Gastrocnemius medialis (tissue), 4 donors: ENCODE measurements around the gene SCRT2.

Experiments used
- POLR2A ChIP-seq, 2 donors: fragments of 450-650 bp; IDR thresholded peaks; one replicate each; pipeline ENCODE4 v1.6.1; 2017; ENCODE audit warnings: antibody characterized with exemption in 2 of 2, mild to moderate bottlenecking in 2 of 2, moderate library complexity in 2 of 2
- TF ChIP-seq, protein P1 (sequence below), 5 experiments: fragments of 450-650 bp in 3 of 5; fragments of 200-600 bp in 2 of 5; sonication (generic) in 2 of 5; IDR thresholded peaks in 4 of 5; conservative IDR thresholded peaks in 1 of 5; 1 replicate in 4 of 5; 2 replicates in 1 of 5; pipeline ENCODE4 v1.5.1; 2016 to 2019; ENCODE audit warnings: antibody characterized with exemption in 5 of 5, mild to moderate bottlenecking in 3 of 5, moderate library complexity in 3 of 5

DNA sequence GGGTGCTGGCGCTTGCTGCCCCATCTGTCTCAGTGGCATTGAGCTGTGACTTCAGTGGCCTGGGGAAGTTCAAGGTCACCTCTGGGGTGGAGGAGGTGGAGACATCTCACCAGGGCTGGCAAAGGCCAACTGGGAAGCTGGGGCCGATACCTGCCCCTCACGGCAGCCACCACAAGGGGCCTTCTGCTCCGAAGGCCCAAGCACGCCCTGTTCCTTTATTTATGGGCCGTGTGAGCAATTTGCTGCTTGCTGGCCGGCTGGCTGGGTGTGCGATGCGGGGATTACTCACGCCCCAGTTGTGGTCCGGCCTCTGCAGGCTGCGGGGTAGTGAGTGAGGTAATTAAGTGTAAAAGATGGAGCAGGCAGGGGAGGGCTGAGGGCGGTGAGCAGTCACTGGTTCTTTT, 13.2 kb upstream of the SCRT2 start:
- TF ChIP-seq, protein P1, sequence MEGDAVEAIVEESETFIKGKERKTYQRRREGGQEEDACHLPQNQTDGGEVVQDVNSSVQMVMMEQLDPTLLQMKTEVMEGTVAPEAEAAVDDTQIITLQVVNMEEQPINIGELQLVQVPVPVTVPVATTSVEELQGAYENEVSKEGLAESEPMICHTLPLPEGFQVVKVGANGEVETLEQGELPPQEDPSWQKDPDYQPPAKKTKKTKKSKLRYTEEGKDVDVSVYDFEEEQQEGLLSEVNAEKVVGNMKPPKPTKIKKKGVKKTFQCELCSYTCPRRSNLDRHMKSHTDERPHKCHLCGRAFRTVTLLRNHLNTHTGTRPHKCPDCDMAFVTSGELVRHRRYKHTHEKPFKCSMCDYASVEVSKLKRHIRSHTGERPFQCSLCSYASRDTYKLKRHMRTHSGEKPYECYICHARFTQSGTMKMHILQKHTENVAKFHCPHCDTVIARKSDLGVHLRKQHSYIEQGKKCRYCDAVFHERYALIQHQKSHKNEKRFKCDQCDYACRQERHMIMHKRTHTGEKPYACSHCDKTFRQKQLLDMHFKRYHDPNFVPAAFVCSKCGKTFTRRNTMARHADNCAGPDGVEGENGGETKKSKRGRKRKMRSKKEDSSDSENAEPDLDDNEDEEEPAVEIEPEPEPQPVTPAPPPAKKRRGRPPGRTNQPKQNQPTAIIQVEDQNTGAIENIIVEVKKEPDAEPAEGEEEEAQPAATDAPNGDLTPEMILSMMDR (IDR thresholded peaks at IDR 0.05 in 4 of 5, conservative IDR thresholded peaks at IDR 0.05 in 1 of 5) = no peak
- TF ChIP-seq POLR2A (IDR thresholded peaks at IDR 0.05) = no peak
